ENCODE data around the gene NDUFV3. TPM values are rescaled to one million over a fixed set of nuclear protein-coding genes. Genes with fewer than 3 reads are reported as not detected.
A peak's percentile ranks its signal among the peaks of the same experiment; 100 is the strongest.
"Not testable (repeated sequence)": the region's sequence is repeated elsewhere in the genome, so short reads cannot be mapped to it uniquely, and the experiment has no call there.

NDUFV3 gene
- total RNA-seq (2014; rRNA removed; shearing (Covaris generic)), result 37.8 and 40.3 TPM in 2 replicates

DNA sequence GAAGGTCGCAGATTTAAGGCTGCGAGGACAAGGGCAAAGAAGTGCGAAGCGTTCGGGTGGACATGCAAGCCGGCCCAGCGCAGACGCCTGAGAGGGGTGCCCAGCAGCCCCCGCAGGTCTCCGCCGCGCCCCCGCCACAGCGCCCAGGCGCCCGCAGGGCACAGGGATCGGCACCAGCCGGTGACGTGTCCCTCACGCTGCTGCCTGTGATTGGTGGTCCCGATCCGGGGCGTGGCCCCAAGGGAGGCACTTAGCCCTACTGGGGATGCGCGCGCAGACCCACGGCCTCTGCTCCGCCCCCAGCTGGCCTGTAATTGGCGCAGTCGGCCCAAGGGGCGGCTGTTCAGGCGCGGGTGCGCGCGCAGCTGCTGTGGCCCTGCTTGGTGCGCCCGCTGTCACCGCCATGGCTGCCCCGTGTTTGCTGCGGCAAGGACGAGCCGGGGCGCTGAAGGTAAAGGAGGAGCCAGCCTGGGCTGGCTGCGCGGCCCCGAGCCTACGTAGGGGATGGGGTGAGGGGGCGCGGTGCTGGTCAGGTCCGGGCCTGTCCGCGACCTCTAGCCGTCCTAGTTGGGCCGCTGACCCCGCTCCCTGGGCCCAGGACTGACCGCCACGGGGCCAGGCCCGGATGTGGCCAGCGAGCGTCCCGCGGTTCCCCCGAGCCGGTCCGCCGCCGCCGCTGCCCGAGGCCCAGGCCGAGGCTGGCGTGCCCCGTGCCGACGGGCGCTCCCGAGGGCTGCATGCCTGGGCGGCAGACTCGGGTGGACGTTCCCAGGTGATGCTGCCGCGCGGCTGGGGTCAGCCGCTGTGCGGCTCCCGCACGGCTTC lies at the start of gene NDUFV3:
Gene NDUFV3 (plus strand): TSS at position 379 of the 825 bp plus-strand sequence. CDS start 25 bp downstream, at position 404.
- peak; percentile 100 for DNase-seq (ENCODE audit: low read depth)

- no peak for DNase-seq (ENCODE audit: low read depth)
Measured at GRCh38 chr21:42844411-42845113, 48.5 kb upstream of the NDUFV3 start.

GRCh38 chr21:42845296-42845965 lies 47.7 kb upstream of the NDUFV3 start:
- DNase-seq (ENCODE audit: low read depth), result no peak

- no peak for DNase-seq (ENCODE audit: low read depth)
Measured at GRCh38 chr21:42846221-42846620, 46.9 kb upstream of the NDUFV3 start.

GRCh38 chr21:42847051-42847707 lies 45.9 kb upstream of the NDUFV3 start:
- DNase-seq (ENCODE audit: low read depth), result no peak

DNA sequence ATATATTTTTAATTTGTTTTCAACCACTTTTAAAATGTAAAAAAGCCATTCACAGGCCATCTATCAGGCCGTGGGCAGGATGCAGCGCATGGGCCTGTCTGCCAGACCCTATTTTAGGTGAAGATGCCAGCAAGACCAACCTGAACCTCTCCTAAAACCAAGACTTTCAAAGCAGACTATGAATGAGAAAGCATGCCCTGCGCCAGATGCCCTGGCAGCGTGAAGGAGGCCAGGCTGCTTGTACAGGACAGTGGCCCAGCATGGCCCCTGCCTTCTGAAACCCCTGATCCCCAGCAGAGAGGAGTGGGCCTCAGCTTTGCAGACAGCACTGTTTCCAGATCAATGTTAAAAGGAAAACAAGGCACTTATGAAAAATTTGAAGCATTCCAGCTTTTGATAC lies 45.4 kb upstream of the NDUFV3 start:
- DNase-seq (ENCODE audit: low read depth), result no peak

DNA sequence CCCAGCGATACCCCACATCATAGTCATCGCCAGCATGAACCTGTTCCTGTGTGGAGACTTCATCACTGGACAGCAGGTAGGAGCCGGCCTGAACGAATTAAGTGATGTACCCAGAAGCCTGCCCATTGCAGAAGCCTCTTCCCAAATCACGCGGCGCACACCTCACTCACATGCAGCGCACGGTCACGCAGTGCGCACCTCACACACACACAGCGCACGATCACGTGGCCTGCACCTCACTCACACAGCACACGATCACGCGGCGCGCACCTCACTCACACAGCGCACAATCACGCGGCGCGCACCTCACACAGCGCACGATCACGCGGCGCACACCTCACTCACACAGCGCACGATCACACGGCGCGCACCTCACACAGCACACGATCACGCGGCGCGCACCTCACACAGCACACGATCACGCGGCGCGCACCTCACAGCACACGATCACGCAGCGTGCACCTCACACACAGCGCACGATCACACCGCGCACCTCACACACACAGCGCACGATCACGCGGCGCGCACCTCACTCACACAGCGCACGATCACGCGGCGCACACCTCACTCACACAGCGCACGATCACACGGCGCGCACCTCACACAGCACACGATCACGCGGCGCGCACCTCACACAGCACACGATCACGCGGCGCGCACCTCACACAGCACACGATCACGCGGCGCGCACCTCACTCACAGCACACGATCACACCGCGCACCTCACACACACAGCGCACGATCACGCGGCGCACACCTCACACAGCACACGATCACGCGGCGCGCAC lies 44.8 kb upstream of the NDUFV3 start:
- not testable (repeated sequence) for DNase-seq (ENCODE audit: low read depth)

GRCh38 chr21:42848932-42849758 lies 44.0 kb upstream of the NDUFV3 start:
- DNase-seq (ENCODE audit: low read depth), result no peak

DNA sequence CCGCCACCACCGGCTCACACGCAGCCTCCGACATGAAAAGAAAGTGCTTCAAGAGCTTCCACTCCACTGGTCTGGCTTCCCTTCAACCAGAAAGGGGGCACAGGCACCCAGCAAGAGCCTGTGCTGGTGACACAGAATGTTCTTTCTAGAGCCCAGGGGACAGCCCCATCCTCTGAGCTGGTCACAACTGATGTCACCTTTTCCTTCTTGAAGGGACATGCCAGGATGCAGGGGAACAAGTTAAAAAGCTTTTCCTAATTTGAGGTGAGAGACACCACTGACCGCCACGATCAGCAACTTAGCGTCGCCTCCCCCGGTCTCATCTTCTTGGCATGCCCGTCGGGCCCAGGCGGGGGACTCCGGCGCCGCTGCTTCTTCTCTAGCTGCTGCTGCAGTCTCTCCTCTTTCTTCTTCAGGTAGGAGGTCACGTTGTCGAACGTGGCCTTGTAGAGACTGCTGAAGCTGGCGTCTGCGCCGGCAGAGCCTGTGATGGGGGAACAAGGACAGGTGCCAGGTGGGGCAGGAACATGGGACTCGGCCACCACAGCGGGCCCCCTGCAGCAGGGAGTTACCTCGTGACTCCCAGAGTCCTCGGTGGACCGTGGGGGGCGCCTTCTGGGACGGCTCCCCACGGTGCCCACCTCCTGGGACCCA lies 43.2 kb upstream of the NDUFV3 start:
- no peak for DNase-seq (ENCODE audit: low read depth)

DNA sequence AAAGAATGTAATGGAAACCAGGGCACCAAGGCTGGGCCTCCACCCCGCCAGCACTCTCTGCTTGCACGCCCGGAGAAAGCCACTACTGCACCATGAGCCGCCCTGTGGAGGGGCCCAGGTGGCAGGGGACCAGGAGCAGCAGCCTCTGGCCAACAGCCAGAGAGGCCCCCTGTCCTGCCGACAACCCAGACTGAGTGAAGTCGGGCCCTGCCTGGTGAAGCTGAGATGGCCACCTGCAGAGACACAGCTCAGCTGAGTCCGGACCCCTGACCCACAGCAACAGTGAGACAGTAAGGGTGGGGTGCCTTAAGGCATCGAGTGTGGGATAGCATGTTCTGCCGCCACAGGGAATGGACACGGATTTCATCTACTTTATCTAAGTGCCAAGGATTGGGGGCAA lies 42.6 kb upstream of the NDUFV3 start:
- no peak for DNase-seq (ENCODE audit: low read depth)

DNA sequence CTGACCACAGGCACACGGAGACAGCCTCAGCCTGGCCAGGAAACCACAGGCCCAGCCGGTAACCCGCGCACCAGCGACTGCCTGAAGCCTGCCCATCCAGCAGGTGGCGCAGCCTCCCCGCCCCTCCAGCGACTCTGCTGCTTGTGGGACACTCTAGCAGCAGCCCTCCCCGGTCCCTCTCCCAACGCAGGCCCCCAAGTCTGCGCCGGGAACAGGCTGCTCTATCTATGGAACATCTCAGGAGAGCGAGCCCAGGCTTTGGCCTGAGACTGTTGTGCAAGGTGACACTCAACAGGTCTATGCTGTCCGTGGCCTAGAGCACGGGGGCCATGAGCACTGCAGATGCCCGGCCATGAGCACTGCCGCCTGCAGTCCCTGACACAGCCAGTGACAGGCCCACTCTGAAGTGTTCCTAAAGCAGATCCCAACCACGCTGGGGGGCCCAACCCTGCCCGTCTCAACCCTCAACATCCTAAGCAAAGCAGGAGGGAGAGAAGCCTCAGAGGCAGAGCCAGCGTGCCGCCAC lies 42.2 kb upstream of the NDUFV3 start:
- peak; percentile 31 for DNase-seq (ENCODE audit: low read depth)

DNA sequence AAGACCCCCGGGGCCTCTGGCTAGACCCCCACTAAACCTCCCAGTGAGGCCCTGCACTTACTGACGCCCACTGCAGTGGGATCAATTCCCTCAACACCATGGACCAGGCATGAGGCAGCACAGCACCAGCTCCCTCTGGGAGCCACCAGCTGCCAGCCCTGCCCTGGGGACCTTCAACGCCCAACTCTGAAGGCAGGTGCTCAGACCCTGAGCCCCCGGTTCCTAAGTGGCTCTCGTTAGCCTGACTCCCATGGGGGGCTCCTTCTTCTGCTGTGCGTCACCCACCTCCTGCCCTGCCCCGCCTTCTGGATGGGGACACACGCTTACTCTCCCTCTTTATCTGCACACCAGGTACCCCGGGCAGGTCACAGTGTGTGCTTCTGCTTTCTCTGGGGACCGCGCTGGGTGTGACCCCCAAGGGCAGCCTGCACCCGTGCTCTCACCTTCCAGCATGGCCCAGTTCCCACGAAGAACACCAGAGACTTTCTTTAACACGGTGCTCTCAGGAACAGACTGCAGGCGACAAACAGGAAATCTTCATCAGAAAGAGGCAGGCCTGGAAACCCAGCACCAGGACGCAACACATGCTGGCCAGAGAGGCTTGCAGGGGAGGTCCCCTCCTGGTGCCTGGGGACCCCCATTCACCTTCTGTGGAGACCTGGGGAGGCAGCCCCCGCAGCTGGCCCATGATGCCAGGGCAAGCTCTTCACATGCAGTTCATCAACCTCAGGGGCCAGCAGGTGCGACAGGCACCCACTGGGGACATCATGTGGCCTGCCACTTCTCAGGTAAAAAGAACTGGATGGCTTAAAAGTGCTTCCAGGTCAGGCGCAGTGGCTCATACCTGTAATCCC lies 41.1 kb upstream of the NDUFV3 start:
- no peak for DNase-seq (ENCODE audit: low read depth)

- no peak for DNase-seq (ENCODE audit: low read depth)
Measured at GRCh38 chr21:42852925-42853570, 40.1 kb upstream of the NDUFV3 start.

DNA sequence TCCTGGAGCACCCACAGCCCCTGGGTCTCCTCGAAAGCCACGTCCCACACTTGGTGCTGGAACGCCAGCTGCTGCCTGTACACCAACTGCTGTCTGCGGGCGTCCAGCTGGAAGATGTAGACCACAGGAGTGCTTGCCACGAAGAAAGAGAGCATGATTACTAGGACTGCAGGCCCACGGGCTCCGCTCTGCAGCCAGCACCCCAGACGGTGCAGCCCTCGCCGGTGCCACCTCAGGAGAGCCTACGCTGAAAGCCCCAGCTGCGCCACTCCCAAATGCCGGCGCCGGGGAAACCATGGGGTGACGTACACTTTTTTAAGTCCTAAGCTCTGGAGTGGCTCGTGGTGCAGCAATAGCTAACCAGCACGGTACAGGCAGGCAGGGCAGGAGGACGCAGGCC lies 39.5 kb upstream of the NDUFV3 start:
- no peak for DNase-seq (ENCODE audit: low read depth)

GRCh38 chr21:42854246-42855010 lies 38.7 kb upstream of the NDUFV3 start:
- no peak for DNase-seq (ENCODE audit: low read depth)

DNA sequence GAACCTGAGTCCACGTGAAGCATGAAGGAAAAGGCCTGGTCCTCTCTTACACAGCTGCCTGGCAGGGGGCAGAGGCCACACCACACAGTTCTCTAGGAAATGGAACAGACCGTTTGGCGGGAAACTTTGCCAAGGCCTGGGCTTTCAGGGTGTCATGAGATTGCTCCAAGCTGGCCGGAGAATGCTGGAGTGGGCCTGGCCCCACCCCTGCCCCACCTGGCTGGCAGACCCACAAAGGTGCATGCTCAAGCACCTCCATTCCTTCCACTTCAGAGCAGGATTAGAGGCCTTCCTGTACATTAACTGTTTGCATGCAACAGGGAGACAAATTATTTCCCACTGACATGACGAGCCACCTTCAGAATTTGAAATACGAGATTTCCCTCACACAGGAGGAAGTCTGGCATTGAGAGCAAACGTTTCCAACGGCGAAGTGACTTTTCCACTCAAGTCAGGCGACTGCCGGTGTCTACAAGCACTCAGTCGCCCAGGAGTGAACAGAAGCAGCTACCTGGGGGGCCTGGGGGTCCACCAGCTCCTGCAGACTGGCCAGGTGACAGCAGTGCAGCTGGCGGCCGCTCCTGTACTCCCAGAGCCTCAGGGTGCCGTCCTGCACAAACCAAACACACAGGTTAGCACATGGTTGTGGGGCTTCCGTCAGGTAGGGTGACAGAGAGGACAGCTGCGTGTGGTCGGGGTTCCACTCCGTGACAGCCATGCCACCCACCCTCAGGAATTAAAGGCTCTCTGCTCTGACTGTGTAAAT lies 37.8 kb upstream of the NDUFV3 start:
- DNase-seq (ENCODE audit: low read depth), result no peak
